GM18951 (cell line): ENCODE data around the gene GGA3.
"Not testable (repeated sequence)": the region's sequence is repeated elsewhere in the genome, so short reads cannot be mapped to it uniquely, and the experiment has no call there.

ENCODE experiments used
- POLR2A ChIP-seq: IDR thresholded peaks from 4 replicates; pipeline ENCODE4 v1.6.1; 2011; ENCODE audit warnings: mild to moderate bottlenecking; ENCODE audit not compliant: insufficient read length, insufficient read depth; ENCODE audit errors: extremely low read depth
- in situ Hi-C: fragments of 300-500 bp; cut with MboI; formaldehyde crosslinking; loops from one replicate; pipeline ENCODE4 v1.12.0; 2022; ENCODE audit warnings: low sequenced_read_pairs, mixed read lengths, inconsistent platforms; ENCODE audit not compliant: unreplicated experiment

GGA3 gene, protein sequence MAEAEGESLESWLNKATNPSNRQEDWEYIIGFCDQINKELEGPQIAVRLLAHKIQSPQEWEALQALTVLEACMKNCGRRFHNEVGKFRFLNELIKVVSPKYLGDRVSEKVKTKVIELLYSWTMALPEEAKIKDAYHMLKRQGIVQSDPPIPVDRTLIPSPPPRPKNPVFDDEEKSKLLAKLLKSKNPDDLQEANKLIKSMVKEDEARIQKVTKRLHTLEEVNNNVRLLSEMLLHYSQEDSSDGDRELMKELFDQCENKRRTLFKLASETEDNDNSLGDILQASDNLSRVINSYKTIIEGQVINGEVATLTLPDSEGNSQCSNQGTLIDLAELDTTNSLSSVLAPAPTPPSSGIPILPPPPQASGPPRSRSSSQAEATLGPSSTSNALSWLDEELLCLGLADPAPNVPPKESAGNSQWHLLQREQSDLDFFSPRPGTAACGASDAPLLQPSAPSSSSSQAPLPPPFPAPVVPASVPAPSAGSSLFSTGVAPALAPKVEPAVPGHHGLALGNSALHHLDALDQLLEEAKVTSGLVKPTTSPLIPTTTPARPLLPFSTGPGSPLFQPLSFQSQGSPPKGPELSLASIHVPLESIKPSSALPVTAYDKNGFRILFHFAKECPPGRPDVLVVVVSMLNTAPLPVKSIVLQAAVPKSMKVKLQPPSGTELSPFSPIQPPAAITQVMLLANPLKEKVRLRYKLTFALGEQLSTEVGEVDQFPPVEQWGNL

DNA sequence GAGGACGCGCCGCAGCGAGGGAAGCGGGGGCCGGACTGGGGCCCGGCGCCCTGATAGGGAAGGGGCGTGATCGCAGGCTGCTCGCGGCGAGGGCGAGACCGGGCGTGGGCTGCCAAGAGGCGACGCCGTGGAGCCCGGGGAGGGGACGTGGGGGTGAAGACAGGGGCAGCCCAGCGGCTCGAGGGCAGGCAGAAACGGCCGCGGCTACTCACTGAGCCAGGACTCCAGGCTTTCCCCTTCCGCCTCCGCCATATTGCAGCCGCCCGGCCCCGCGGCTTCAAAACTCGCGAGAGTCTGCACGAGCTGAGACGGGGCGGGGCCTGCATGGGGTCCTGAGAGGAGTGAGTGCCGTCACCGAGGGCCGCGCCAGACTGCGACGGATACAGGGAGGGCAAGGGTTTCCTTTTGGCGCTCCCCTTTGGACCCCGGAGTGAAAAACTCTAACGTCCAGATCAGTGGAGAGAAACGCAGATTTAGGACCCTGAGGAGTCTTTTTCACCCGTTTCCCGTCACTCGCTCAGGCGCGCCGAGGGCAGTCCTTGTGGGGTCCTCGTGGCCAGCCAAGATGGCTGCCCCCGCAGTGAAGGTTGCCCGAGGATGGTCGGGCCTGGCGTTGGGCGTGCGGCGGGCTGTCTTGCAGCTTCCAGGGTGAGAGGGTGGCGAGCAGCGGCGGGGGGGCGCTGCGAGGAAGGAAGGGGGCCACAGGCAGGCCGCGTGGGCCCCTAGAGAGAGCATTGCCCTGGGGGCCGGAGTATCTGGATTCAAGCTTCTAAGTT lies at the start of gene GGA3, which contains the start of gene MRPS7:
GGA3 (minus strand) TSS at position 271 of the 776 bp plus-strand sequence; CDS start at position 252, 19 bp downstream.
MRPS7 (plus strand) TSS at position 544 of the 776 bp plus-strand sequence; CDS start at position 566, 22 bp downstream.
- in situ Hi-C loops: no loop called here
- peak; percentile 86 for TF ChIP-seq POLR2A

DNA sequence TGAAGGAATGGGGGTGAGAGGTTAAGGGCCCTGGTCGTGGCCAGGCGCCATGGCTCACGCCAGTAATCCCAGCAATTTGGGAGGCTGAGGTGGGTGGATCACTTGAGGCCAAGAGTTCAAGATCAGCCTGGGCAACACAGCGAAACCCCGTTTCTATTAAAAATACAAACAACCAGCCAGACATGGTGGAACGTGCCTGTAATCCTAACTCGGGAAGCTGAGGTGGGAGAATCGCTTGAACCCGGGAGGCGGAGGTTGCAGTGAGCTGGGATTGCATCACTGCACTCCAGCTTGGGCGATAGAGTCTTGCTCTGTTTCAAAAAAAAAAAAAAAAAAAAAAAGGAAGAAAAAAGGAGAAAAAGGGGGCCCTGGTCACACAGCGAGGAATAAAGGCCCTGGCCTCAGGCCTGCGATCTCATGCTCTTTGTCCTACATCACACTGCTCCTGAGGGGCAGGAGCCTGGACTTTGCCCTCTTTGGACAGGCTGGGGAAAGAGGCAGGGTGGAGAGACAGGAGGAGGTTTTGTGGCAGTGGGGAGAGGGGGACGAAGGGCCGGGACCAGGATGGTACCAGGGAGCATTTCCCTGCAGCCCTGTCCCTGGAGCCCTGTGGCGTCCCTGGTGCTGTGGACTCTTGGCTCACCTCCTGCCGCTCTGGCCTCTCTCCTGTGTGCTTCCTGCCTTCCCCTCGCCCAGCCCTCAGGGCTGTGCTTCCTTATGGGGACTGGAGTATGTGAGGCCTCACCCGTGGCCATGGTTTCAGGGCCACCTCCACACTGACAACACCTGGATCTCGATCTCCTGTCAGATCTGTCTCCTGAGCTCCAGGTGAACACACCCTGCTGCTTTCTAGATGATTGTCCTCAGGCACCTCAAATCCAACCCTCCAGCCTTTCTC lies 47.6 kb upstream of the GGA3 start:
- in situ Hi-C loops: no loop called here
- TF ChIP-seq POLR2A: no peak

DNA sequence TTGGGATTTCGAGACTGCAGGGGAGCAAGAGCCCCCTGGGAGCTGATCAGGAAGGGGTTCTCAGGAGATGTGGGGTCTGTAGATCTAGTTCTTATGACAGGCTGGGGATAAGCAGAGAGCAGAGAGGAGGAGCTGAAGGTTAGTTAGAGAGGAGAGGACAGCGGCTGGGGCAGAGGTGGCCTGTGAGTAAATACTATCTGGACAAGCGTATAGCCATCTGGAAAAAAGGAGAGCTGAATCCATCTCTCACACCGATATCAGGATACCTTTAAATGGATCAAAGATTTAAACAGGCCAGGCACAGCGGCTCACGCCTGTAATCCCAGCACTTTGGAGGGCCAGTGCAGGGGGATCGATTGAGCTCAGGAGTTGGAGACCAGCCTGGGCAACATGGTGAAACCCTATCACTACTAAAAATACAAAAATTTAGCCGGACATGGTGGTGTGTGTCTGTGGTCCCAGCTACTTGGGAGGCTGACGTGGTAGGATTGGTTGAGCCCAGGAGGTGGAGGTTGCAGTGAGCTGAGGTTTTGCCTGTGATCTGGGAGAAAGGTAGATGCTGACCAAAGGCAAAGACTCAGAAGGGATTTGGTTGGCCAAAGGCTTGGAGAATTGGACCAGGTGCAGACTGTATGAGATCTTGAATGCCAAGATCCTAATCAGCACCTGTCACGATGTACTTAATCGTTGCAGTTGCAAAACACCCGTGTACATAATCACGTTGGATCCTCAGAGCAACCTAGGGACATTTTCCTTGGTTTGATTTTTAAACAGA lies 46.7 kb upstream of the GGA3 start:
- in situ Hi-C loops: no loop called here
- TF ChIP-seq POLR2A: no peak

DNA sequence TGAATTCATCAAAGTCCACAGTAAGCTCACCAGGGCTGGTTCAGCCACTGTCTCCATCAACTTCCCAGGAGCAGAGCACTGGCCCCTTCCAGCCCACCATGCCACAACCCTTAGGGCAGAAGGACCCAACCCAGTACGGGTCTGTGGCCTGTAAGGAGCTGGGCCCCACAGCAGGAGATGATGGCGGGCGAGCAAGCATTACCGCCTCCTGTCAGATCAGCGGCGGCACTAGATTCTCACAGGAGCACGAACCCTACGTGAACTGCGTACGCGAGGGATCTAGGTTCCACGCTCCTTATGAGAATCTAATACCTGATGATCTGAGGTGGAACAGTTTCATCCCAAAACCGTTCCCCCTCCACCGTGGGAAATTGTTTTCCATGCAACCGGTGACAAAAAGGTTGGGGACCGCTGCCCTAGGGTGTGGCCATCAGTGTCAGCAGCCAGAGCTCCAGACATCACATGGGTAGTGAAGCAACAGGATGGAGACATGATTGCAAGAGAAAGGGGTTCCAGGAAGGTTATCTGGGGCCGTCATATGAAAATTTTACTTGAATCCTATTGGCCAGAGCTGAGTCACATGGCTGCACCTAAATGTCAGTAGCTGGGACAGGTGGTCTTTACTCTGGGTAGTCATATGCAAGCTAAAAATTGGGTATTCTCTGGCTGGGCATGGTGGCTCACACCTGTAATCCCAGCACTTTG lies 40.2 kb upstream of the GGA3 start:
- in situ Hi-C loops: no loop called here
- TF ChIP-seq POLR2A: no peak

DNA sequence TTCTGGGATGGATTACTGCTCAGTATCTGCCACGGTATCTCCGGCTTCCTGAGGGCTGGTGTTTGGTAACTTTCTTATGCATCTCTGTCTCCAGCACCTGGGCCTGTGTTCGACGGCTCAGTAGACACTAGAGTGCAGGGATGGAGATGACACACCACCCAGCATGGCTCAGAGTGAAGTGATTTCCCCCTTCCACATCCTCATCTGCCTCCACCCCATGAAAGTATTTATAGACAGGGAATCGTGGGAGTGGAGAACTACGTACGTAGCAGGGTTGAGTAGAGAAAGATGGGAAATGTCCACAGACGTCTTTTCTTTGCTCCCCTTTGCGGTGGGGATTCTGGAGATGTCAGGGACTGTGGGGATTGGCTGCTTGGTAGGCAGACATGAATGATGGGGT lies 39.6 kb upstream of the GGA3 start:
- in situ Hi-C loops: no loop called here
- TF ChIP-seq POLR2A: no peak

DNA sequence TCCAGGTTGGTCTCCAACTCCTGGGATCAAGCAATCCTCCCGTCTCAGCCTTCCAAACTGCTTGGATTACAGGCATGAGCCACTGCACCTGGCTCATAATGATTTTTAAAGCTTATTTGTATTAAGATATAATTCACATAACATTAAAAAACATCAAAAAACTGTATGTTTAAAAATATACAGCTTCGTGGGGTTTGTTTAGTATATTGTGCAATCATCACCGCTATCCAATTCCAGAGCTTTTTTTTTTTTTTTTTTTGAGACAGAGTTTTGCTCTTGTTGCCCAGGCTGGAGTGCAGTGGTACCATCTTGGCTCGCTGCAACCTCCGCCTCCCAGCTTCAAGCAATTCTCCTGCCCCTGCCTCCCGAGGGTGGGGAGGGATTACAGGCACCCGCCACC lies 38.9 kb upstream of the GGA3 start:
- TF ChIP-seq POLR2A: no peak
- in situ Hi-C loops: no loop called here

DNA sequence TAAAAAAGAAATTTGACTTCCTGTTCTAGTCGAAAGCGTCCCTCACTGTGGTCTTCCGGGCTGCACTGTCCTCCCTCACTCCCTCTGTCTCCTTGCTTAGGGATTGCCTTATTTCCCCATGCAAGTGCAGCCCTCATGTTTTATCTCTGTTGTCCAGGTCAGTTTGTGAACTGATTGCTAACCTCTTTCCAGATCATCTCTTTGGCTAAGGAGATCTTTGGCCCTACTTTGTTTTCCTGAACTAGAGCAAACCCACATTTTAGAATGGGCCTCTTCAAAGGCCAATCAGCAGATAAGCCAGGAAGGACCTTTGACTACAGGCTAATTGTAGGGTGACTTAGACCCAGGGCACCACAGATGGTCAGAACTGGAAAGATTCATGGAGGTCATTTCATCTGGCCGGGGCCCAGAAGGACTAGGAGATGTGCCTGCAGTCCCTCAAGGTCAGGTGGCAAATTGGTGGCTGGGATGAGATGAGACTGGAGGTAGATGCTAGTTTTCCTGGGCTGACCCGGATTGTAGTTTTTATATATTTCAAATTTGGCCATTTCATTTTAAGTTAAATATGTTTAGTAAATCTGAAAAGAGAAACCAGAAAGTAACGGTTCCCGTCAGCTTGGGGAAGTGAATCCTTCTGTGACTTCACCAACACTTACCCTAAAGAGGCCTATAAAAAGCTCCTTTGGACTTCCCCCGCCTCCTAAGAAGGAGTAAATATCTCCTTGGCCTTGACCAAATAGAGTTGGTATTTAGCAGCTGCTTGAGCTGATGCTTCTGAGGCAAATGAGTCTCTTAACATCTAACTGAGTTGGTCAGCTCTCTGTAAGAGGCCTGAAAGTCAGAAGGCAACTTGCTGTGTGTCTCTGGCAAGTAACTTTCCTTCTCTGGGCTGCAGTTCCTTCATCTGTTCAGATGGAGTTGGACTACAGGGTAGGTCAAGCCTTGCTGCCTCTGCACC lies 34.1 kb upstream of the GGA3 start:
- TF ChIP-seq POLR2A: peak; percentile 66
- in situ Hi-C loops: no loop called here

DNA sequence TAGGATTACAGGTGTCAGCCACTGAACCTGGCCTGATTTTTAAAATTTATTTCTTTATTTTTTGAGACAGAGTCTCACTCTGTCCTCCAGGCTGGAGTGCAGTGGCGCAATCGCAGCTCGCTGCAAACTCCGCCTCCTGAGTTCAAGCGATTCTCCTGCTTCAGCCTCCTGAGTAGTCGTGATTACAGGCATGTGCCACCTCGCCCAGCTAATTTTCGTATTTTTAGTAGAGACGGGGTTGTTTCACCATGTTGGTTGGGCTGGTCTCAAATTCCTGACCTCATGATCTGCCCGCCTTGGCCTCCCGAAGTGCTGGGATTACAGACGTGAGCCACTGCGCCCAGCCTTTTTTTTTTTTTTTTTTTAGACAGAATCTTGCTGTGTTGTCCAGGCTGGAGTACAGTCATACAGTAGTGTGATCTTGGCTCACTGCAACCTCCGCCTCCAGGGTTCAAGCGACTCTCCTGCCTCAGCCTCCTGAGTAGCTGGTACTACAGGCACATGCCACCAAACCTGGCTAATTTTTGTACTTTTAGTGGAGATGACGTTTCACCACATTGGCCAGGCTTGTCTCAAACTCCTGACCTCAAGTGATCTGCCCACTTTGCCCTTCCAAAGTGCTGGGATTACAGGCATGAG lies 31.5 kb upstream of the GGA3 start:
- in situ Hi-C loops: not testable (repeated sequence)

DNA sequence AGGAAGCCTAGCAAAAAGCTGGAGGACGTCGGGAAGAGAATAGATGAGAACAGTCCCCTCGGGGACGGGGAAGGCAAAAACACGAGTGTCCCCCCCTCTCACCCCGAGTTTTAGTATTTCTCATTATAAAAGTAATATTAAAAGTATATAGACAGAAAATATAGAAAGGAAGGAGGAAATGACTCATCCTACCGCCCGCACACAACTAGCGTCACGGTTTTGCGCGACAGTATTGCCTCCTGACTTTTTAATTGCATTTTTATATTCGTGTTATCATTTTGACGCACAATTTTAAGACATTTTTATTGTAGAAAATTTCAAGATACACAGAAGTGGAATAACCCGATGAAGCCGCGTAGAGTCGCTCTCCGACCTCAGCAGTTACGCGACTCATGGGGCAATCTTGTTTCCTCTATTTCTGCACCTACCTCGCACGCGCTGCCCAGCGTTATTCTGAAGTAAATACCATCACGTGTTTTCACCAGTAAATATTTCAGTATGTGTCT lies 28.5 kb upstream of the GGA3 start:
- in situ Hi-C loops: no loop called here
- TF ChIP-seq POLR2A: no peak
